Measurements from ENCODE around the gene FBXO44.

DNA sequence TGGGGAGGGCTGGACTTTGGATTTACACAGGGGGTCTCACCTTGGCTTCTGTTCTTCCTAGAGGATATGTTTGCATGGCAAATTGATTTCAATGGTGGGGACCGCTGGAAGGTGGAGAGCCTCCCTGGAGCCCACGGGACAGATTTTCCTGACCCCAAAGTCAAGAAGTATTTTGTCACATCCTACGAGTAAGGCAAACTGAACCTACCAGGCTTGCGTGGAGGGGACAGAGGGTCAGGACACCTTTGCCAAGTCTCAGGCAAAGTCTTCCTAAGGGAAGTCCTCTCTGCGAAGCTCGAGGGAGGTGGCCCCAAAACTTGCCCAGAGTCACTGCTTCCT, 16.5 kb downstream of the FBXO44 start:
- TF ChIP-seq, protein P1, sequence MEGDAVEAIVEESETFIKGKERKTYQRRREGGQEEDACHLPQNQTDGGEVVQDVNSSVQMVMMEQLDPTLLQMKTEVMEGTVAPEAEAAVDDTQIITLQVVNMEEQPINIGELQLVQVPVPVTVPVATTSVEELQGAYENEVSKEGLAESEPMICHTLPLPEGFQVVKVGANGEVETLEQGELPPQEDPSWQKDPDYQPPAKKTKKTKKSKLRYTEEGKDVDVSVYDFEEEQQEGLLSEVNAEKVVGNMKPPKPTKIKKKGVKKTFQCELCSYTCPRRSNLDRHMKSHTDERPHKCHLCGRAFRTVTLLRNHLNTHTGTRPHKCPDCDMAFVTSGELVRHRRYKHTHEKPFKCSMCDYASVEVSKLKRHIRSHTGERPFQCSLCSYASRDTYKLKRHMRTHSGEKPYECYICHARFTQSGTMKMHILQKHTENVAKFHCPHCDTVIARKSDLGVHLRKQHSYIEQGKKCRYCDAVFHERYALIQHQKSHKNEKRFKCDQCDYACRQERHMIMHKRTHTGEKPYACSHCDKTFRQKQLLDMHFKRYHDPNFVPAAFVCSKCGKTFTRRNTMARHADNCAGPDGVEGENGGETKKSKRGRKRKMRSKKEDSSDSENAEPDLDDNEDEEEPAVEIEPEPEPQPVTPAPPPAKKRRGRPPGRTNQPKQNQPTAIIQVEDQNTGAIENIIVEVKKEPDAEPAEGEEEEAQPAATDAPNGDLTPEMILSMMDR (IDR thresholded peaks at IDR 0.05), result no peak
- TF ChIP-seq POLR2A (IDR thresholded peaks at IDR 0.05), result no peak
